GM21381 (cell line): ENCODE results near the gene SGF29.
"Not testable (repeated sequence)": the region's sequence is repeated elsewhere in the genome, so short reads cannot be mapped to it uniquely, and the experiment has no call there.

Experiments used
- ATAC-seq: cut with Tn5 transposase; IDR thresholded peaks from one replicate; pipeline ENCODE4 v1.9.1; 2021; ENCODE audit warnings: mild to moderate bottlenecking, moderate library complexity; ENCODE audit not compliant: unreplicated experiment

SGF29 gene

GRCh38 chr16:28609631-28610594, 56.2 kb downstream of the SGF29 start, which contains the start of gene SULT1A1:
TSS of gene SULT1A1 (minus strand) at chr16:28610044. CDS start at chr16:28608855, 1,189 bp downstream.
- ATAC-seq = no peak

GRCh38 chr16:28610595-28611191, 57.0 kb downstream of the SGF29 start:
- no peak for ATAC-seq

GRCh38 chr16:28612359-28613280, 58.9 kb downstream of the SGF29 start:
- not testable (repeated sequence) for ATAC-seq

GRCh38 chr16:28613912-28614311, 60.2 kb downstream of the SGF29 start:
- not testable (repeated sequence) for ATAC-seq

GRCh38 chr16:28614561-28614960, 60.8 kb downstream of the SGF29 start:
- not testable (repeated sequence) for ATAC-seq

GRCh38 chr16:28615486-28616223, 61.9 kb downstream of the SGF29 start:
- not testable (repeated sequence) for ATAC-seq

- not testable (repeated sequence) for ATAC-seq
Observed at GRCh38 chr16:28616224-28616577, 62.5 kb downstream of the SGF29 start.

GRCh38 chr16:28616636-28617035, 62.9 kb downstream of the SGF29 start:
- no peak for ATAC-seq

GRCh38 chr16:28617874-28618273, 64.2 kb downstream of the SGF29 start:
- no peak for ATAC-seq

GRCh38 chr16:28620316-28620715, 66.6 kb downstream of the SGF29 start:
- not testable (repeated sequence) for ATAC-seq

GRCh38 chr16:28621481-28622155, 67.9 kb downstream of the SGF29 start:
- no peak for ATAC-seq

- not testable (repeated sequence) for ATAC-seq
Observed at GRCh38 chr16:28622532-28623171, 68.9 kb downstream of the SGF29 start.

- ATAC-seq = no peak
Observed at GRCh38 chr16:28623172-28623711, 69.5 kb downstream of the SGF29 start.

- ATAC-seq = not testable (repeated sequence)
Observed at GRCh38 chr16:28630905-28631304, 77.2 kb downstream of the SGF29 start.

- not testable (repeated sequence) for ATAC-seq
Observed at GRCh38 chr16:28636093-28636823, 82.5 kb downstream of the SGF29 start.

GRCh38 chr16:28637765-28638164, 84.0 kb downstream of the SGF29 start, which contains the start of gene NPIPB8:
TSS of gene NPIPB8 (plus strand) at chr16:28638065. CDS start at chr16:28638361, 296 bp downstream.
- ATAC-seq = not testable (repeated sequence)

GRCh38 chr16:28638359-28638758, 84.6 kb downstream of the SGF29 start:
- not testable (repeated sequence) for ATAC-seq

- not testable (repeated sequence) for ATAC-seq
Observed at GRCh38 chr16:28639959-28640358, 86.2 kb downstream of the SGF29 start.
